GM23338 (cell line): Measurements from ENCODE around the gene ZNF366. TPM values are rescaled to one million over a fixed set of nuclear protein-coding genes. Genes with fewer than 3 reads are reported as not detected.

Experiments
- ATAC-seq: fragments of 200-7000 bp; cut with Tn5 transposase; 3 replicates; pipeline ENCODE4 v1.9.1; 2020
- DNase-seq: peaks from one replicate; pipeline ENCODE4 v3.0.0-alpha.2; 2015; ENCODE audit warnings: low spot score
- H2AFZ ChIP-seq: fragments of 200-600 bp; sonication (generic); 2 replicates; pipeline ENCODE4 v1.8.0; 2016; ENCODE audit warnings: antibody characterized with exemption, mild to moderate bottlenecking, moderate library complexity
- H3F3A ChIP-seq: fragments of 200-600 bp; sonication (generic); replicated peaks from 2 replicates; pipeline ENCODE4 v1.8.0; 2017; ENCODE audit warnings: antibody characterized with exemption, mixed run types, low read depth
- H3K27ac ChIP-seq: fragments of 200-600 bp; sonication (generic); 2 replicates; pipeline ENCODE4 v1.6.1; 2016; ENCODE audit warnings: low read depth
- H3K27me3 ChIP-seq: fragments of 200-600 bp; sonication (generic); 2 replicates; pipeline ENCODE4 v1.8.0; 2016; ENCODE audit warnings: mild to moderate bottlenecking, mixed run types, moderate library complexity; ENCODE audit not compliant: insufficient read depth
- H3K36me3 ChIP-seq: fragments of 200-600 bp; sonication (generic); 2 replicates; pipeline ENCODE4 v1.8.0; 2016; ENCODE audit warnings: mild to moderate bottlenecking; ENCODE audit not compliant: insufficient read depth
- H3K4me1 ChIP-seq: fragments of 200-600 bp; sonication (generic); 2 replicates; pipeline ENCODE4 v1.8.0; 2016; ENCODE audit warnings: mild to moderate bottlenecking, moderate library complexity; ENCODE audit not compliant: insufficient read depth
- H3K4me2 ChIP-seq: fragments of 200-600 bp; sonication (generic); 2 replicates; pipeline ENCODE4 v1.7.1; 2017; ENCODE audit warnings: mixed run types
- H3K4me3 ChIP-seq: fragments of 200-600 bp; sonication (generic); 2 replicates; pipeline ENCODE4 v1.6.1; 2016; ENCODE audit warnings: mixed run types
- H3K79me2 ChIP-seq: fragments of 200-600 bp; sonication (generic); replicated peaks from 2 replicates; pipeline ENCODE4 v1.8.0; 2017; ENCODE audit warnings: mild to moderate bottlenecking; ENCODE audit not compliant: insufficient read depth
- H3K9me2 ChIP-seq: fragments of 200-600 bp; sonication (generic); 2 replicates; pipeline ENCODE4 v1.8.0; 2017; ENCODE audit not compliant: insufficient read depth
- H4K20me1 ChIP-seq: fragments of 200-600 bp; sonication (generic); replicated peaks from 2 replicates; pipeline ENCODE4 v1.8.0; 2017; ENCODE audit warnings: mild to moderate bottlenecking; ENCODE audit not compliant: insufficient read depth
- H3K27ac Mint-ChIP-seq: 2 replicates; pipeline ENCODE4 v1.8.0; 2020; ENCODE audit warnings: inconsistent platforms, mild to moderate bottlenecking, moderate library complexity, mixed read lengths
- H3K27me3 Mint-ChIP-seq: 3 replicates; pipeline ENCODE4 v1.8.0; 2022; ENCODE audit warnings: low read depth, mild to moderate bottlenecking, moderate library complexity, mixed read lengths, inconsistent platforms; ENCODE audit not compliant: insufficient read depth, poor library complexity
- H3K36me3 Mint-ChIP-seq: 3 replicates; pipeline ENCODE4 v1.8.0; 2021; ENCODE audit warnings: low read depth, mild to moderate bottlenecking, inconsistent platforms, moderate library complexity, mixed read lengths
- H3K4me1 Mint-ChIP-seq: 3 replicates; pipeline ENCODE4 v1.8.0; 2020; ENCODE audit warnings: mild to moderate bottlenecking, inconsistent platforms, mixed read lengths
- H3K4me3 Mint-ChIP-seq: 3 replicates; pipeline ENCODE4 v1.8.0; 2021; ENCODE audit warnings: moderate library complexity, mild to moderate bottlenecking, inconsistent platforms, mixed read lengths
- H3K9me3 Mint-ChIP-seq: 3 replicates; pipeline ENCODE4 v1.8.0; 2020; ENCODE audit warnings: moderate library complexity, mild to moderate bottlenecking, inconsistent platforms, mixed read lengths
- CREB1 ChIP-seq: fragments of 250-450 bp; sonication (Bioruptor Pico); IDR thresholded peaks from 2 replicates; pipeline ENCODE4 v1.5.0; 2020; ENCODE audit warnings: low read depth, mild to moderate bottlenecking, moderate library complexity
- EZH2 ChIP-seq: fragments of 200-600 bp; sonication (generic); IDR thresholded peaks from one replicate; pipeline ENCODE4 v1.8.0; 2017; ENCODE audit warnings: antibody characterized with exemption, mild to moderate bottlenecking, low read depth; ENCODE audit not compliant: unreplicated experiment
- EZH2phosphoT487 ChIP-seq: fragments of 200-600 bp; sonication (generic); IDR thresholded peaks from one replicate; pipeline ENCODE4 v1.8.1; 2018; ENCODE audit warnings: antibody characterized with exemption; ENCODE audit not compliant: unreplicated experiment
- JUNB ChIP-seq: IDR thresholded peaks from one replicate; pipeline ENCODE4 v1.6.1; 2016; ENCODE audit warnings: antibody characterized with exemption; ENCODE audit not compliant: unreplicated experiment
- POLR2AphosphoS5 ChIP-seq: IDR thresholded peaks from 2 replicates; pipeline ENCODE4 v1.6.1; 2016; ENCODE audit warnings: antibody characterized with exemption, low read depth
- REST ChIP-seq: IDR thresholded peaks from one replicate; pipeline ENCODE4 v1.6.1; 2018; ENCODE audit warnings: antibody characterized with exemption; ENCODE audit not compliant: unreplicated experiment
- STAT1 ChIP-seq: IDR thresholded peaks from one replicate; pipeline ENCODE4 v1.6.1; 2016; ENCODE audit warnings: antibody characterized with exemption; ENCODE audit not compliant: unreplicated experiment
- ZNF114 ChIP-seq: fragments of 250-450 bp; sonication (Bioruptor Pico); IDR thresholded peaks from 2 replicates; pipeline ENCODE4 v1.5.0; 2020; ENCODE audit warnings: mild to moderate bottlenecking, moderate library complexity
- ZNF331 ChIP-seq: fragments of 250-450 bp; sonication (Bioruptor Pico); IDR thresholded peaks from 2 replicates; pipeline ENCODE4 v1.5.0; 2020; ENCODE audit warnings: low read depth, mild to moderate bottlenecking, moderate library complexity
- ZNF462 ChIP-seq: fragments of 250-450 bp; sonication (Bioruptor Pico); IDR thresholded peaks from 2 replicates; pipeline ENCODE4 v1.5.0; 2020; ENCODE audit warnings: mild to moderate bottlenecking, moderate library complexity
- polyA plus RNA-seq: library from polyadenylated mRNA; unstranded; fragments of >200 nt; fragmentation: Nextera tagmentation; extraction: Ambion mirVana; gene quantifications from 2 replicates; pipeline ENCODE4 v1.2.1, GENCODE V29; 2016
- total RNA-seq: library from RNA; depleted of rRNA; stranded (reverse); fragments of >200 nt; shearing (Covaris generic); gene quantifications from 2 replicates; pipeline ENCODE4 v1.2.3, GENCODE V29; 2014

ZNF366 gene
- total and polyA plus RNA-seq, 2 experiments from 2014 or later: not detected

GRCh38 chr5:72555871-72556270 is 48.7 kb upstream of the ZNF366 start (continued):
- no peak for TF ChIP-seq ZNF462 (CRISPR knock-in tag)
- no peak for TF ChIP-seq JUNB
- no peak for TF ChIP-seq POLR2AphosphoS5
- no peak for TF ChIP-seq EZH2phosphoT487
- TF ChIP-seq STAT1: no peak
- no peak for TF ChIP-seq ZNF331 (CRISPR knock-in tag)
- no peak for TF ChIP-seq ZNF114
- no peak for TF ChIP-seq CREB1

GRCh38 chr5:72554897-72555296 is 47.7 kb upstream of the ZNF366 start:
- Mint-ChIP-seq H3K27ac (no peak overlapping the region), H3K4me3 (no peak overlapping the region; the same call in 2 of the 3 replicates), H3K9me3 (no peaks in the 10 kb centered on the region), H3K36me3 (no peaks in the 10 kb centered on the region; the same call in 2 of the 3 replicates), H3K27me3 (peaks cover 11% of the 10 kb centered on the region), H3K4me1 (peaks cover 58% of the 10 kb centered on the region)
- Histone ChIP-seq H2AFZ (no peak overlapping the region), H3K4me2 (no peak overlapping the region), H3K79me2 (no peaks in the 10 kb centered on the region), H3K4me3 (no peak overlapping the region), H3F3A (no peaks in the 10 kb centered on the region; the same call in 1 of the 2 replicates), H3K4me1 (peaks cover 30% of the 10 kb centered on the region), H3K9me2 (peaks cover 6% of the 10 kb centered on the region), H3K27me3 (no peaks in the 10 kb centered on the region), H3K27ac (no peak overlapping the region), H4K20me1 (no peaks in the 10 kb centered on the region), H3K36me3 (no peaks in the 10 kb centered on the region)
- DNase-seq: no peak
- no peak for ATAC-seq
- no peak for TF ChIP-seq POLR2AphosphoS5
- TF ChIP-seq EZH2: no peak
- no peak for TF ChIP-seq REST
- no peak for TF ChIP-seq JUNB
